T-helper 2 cell (primary cell): ENCODE measurements around the gene THSD1.

Source experiments
- DNase-seq, 5 experiments: peaks; one replicate each; pipeline versions ENCODE4 v3.0.0 to v3.0.0-alpha.2; 2012 to 2022
- total RNA-seq, 2 donors: gene quantifications; one replicate each; lab custom pipeline; 2026; lab: John Stamatoyannopoulos, UW

The THSD1 gene
- 0.31 to 1.5 reads per million in 2 donors for total RNA-seq

- peak in 1 of 5 experiments; percentile 13 for DNase-seq
Measured at GRCh38 chr13:52405767-52406494, at the start of gene THSD1. TSS of gene THSD1 (minus strand) at chr13:52406172. CDS start at chr13:52402600, 3,572 bp downstream.

GRCh38 chr13:52455677-52456041 lies 49.7 kb upstream of the THSD1 start:
- peak; percentile 59 to 82 (median 70) for DNase-seq

- DNase-seq: peak; percentile 81 to 98 (median 90)
Measured at GRCh38 chr13:52454820-52455676, 49.1 kb upstream of the THSD1 start, which contains the start of gene CKAP2. TSS of gene CKAP2 (plus strand) at chr13:52455478. CDS start at chr13:52455557, 79 bp downstream.

GRCh38 chr13:52454459-52454819 lies 48.5 kb upstream of the THSD1 start:
- peak in 1 of 5 experiments; percentile 64 for DNase-seq

GRCh38 chr13:52452470-52452869 lies 46.5 kb upstream of the THSD1 start:
- DNase-seq: no peak

GRCh38 chr13:52451135-52451804 lies 45.3 kb upstream of the THSD1 start:
- DNase-seq: no peak

- no peak for DNase-seq
Measured at GRCh38 chr13:52450793-52451116, 44.8 kb upstream of the THSD1 start.

GRCh38 chr13:52450012-52450792 lies 44.2 kb upstream of the THSD1 start, which contains the start of gene VPS36:
TSS of gene VPS36 (minus strand) at chr13:52450634. CDS start at chr13:52450594, 40 bp downstream.
- DNase-seq: peak; percentile 89 to 95 (median 94)

GRCh38 chr13:52449331-52450011 lies 43.5 kb upstream of the THSD1 start:
- DNase-seq: peak in 1 of 5 experiments; percentile 8

- no peak for DNase-seq
Measured at GRCh38 chr13:52447815-52448552, 42.0 kb upstream of the THSD1 start.

GRCh38 chr13:52447354-52447753 lies 41.4 kb upstream of the THSD1 start:
- DNase-seq: peak in 1 of 5 experiments; percentile 35

GRCh38 chr13:52446265-52446664 lies 40.3 kb upstream of the THSD1 start:
- no peak for DNase-seq

GRCh38 chr13:52432456-52432855 lies 26.5 kb upstream of the THSD1 start:
- no peak for DNase-seq

- DNase-seq: no peak
Measured at GRCh38 chr13:52428295-52428694, 22.3 kb upstream of the THSD1 start.

GRCh38 chr13:52421216-52421615 lies 15.2 kb upstream of the THSD1 start:
- DNase-seq: no peak

GRCh38 chr13:52419080-52419479 lies 13.1 kb upstream of the THSD1 start:
- no peak for DNase-seq

GRCh38 chr13:52414963-52415362 lies 9.0 kb upstream of the THSD1 start:
- no peak for DNase-seq

- DNase-seq: no peak
Measured at GRCh38 chr13:52414051-52414450, 8.1 kb upstream of the THSD1 start.

- DNase-seq: no peak
Measured at GRCh38 chr13:52412128-52412527, 6.2 kb upstream of the THSD1 start.

- DNase-seq: peak in 1 of 5 experiments; percentile 37
Measured at GRCh38 chr13:52411629-52412028, 5.7 kb upstream of the THSD1 start.
